ENCODE measurements around the gene SBK3. TPM values are rescaled to one million over a fixed set of nuclear protein-coding genes. Genes with fewer than 3 reads are reported as not detected.
A peak's percentile ranks its signal among the peaks of the same experiment; 100 is the strongest.
"Not testable (repeated sequence)": the region's sequence is repeated elsewhere in the genome, so short reads cannot be mapped to it uniquely, and the experiment has no call there.

The SBK3 gene
- total and polyA plus RNA-seq, 7 donors: 0.79 to 30.8 (median 7.9) TPM

GRCh38 chr19:55585658-55586339, 40.5 kb upstream of the SBK3 start:
- Histone ChIP-seq H3K27ac (peak overlapping the region; percentile 16), H3K4me3 (peak overlapping the region; percentile 64), H3K27me3 (ENCODE audit: insufficient read depth in 3 of 3, low read length in 2 of 3) (peaks cover 0 to 5% (median 0%) of the 10 kb centered on the region in 3 donors), H3K9me3 (no peaks in the 10 kb centered on the region), H3K4me1 (peaks cover 18% of the 10 kb centered on the region), H3K36me3 (ENCODE audit: insufficient read depth in 1 of 2, low read depth in 1 of 2) (no peaks in the 10 kb centered on the region)
- DNase-seq (peak; percentile 57 to 81), ATAC-seq (peak in 3 of 4 donors; percentile 21 to 43 (median 22))
- TF ChIP-seq CTCF (IDR thresholded peaks at IDR 0.05): no peak
- 3 to 8% (median 6%) methylated on average over 32 to 36 of the region's 36 CpGs for WGBS, 3 donors
- intact Hi-C loops (cut with DNase I): no loop called here

GRCh38 chr19:55584871-55585270, 39.5 kb upstream of the SBK3 start:
- Histone ChIP-seq H3K4me1 (peaks cover 18% of the 10 kb centered on the region), H3K4me3 (no peak overlapping the region), H3K27me3 (ENCODE audit: insufficient read depth in 3 of 3, low read length in 2 of 3) (peaks cover 0 to 5% (median 0%) of the 10 kb centered on the region in 3 donors), H3K36me3 (ENCODE audit: insufficient read depth in 1 of 2, low read depth in 1 of 2) (no peaks in the 10 kb centered on the region), H3K9me3 (no peaks in the 10 kb centered on the region), H3K27ac (no peak overlapping the region)
- 91 to 95% (median 92%) methylated on average over 11 of the region's 11 CpGs for WGBS, 3 donors
- ATAC-seq (no peak), DNase-seq (no peak)
- intact Hi-C loops (cut with DNase I): no loop called here
- no peak for TF ChIP-seq CTCF (IDR thresholded peaks at IDR 0.05)

- H3K9me3 ChIP-seq; DNase-seq; H3K27ac ChIP-seq; ATAC-seq; H3K4me3 ChIP-seq; H3K27me3 ChIP-seq (ENCODE audit: insufficient read depth in 3 of 3, low read length in 2 of 3); intact Hi-C loops (cut with DNase I); H3K36me3 ChIP-seq (ENCODE audit: insufficient read depth in 1 of 2, low read depth in 1 of 2): not testable (repeated sequence)
- H3K4me1 ChIP-seq: peaks cover 18% of the 10 kb centered on the region
- 70 to 78% (median 76%) methylated on average over 8 of the region's 8 CpGs for WGBS, 3 donors
Observed at GRCh38 chr19:55583897-55584296, 38.6 kb upstream of the SBK3 start.

- DNase-seq; H3K9me3 ChIP-seq; H3K27me3 ChIP-seq (ENCODE audit: insufficient read depth in 3 of 3, low read length in 2 of 3); intact Hi-C loops (cut with DNase I); ATAC-seq; H3K27ac ChIP-seq; H3K4me3 ChIP-seq: not testable (repeated sequence)
- Histone ChIP-seq H3K36me3 (ENCODE audit: insufficient read depth in 1 of 2, low read depth in 1 of 2) (peaks cover 2 to 22% of the 10 kb centered on the region in 2 donors), H3K4me1 (peaks cover 18% of the 10 kb centered on the region)
- WGBS, 3 donors: 66 to 78% (median 73%) methylated on average over 4 of the region's 4 CpGs
Observed at GRCh38 chr19:55582284-55582683, 36.9 kb upstream of the SBK3 start.

GRCh38 chr19:55581823-55582223, 36.5 kb upstream of the SBK3 start:
- Histone ChIP-seq H3K4me3 (no peak overlapping the region), H3K27ac (no peak overlapping the region), H3K36me3 (ENCODE audit: insufficient read depth in 1 of 2, low read depth in 1 of 2) (peaks cover 5 to 26% of the 10 kb centered on the region in 2 donors), H3K4me1 (peaks cover 14% of the 10 kb centered on the region), H3K27me3 (ENCODE audit: insufficient read depth in 3 of 3, low read length in 2 of 3) (peaks cover 0 to 5% (median 0%) of the 10 kb centered on the region in 3 donors), H3K9me3 (no peaks in the 10 kb centered on the region)
- WGBS, 3 donors: 25 to 35% (median 30%) methylated on average over 6 of the region's 6 CpGs
- TF ChIP-seq CTCF (IDR thresholded peaks at IDR 0.05): no peak
- DNase-seq (no peak), ATAC-seq (no peak)
- intact Hi-C loops (cut with DNase I): loop anchor here in 1 of 2 donors (2.0 kb wide), 1 partner anchor 65 kb away; no protein-coding TSS in a partner anchor

All from psoas muscle (tissue), 8 donors.